GM12874 (cell line): ENCODE data around the gene RANBP1.

Experiments used
- CTCF ChIP-seq: IDR thresholded peaks from 2 replicates; pipeline ENCODE4 v1.5.1; 2011; ENCODE audit warnings: low read depth, mild to moderate bottlenecking, control low read depth, low read length, moderate library complexity; ENCODE audit not compliant: insufficient read depth

Gene RANBP1

GRCh38 chr22:20131597-20131858 is 15.6 kb downstream of the RANBP1 start, which contains the start of gene ZDHHC8:
Gene ZDHHC8 (plus strand): TSS chr22:20131804. CDS start chr22:20131948, 144 bp downstream.
- no peak for TF ChIP-seq CTCF

GRCh38 chr22:20131859-20132685 is 16.2 kb downstream of the RANBP1 start:
- no peak for TF ChIP-seq CTCF

GRCh38 chr22:20132686-20133246 is 16.9 kb downstream of the RANBP1 start:
- no peak for TF ChIP-seq CTCF

GRCh38 chr22:20133930-20134549 is 18.1 kb downstream of the RANBP1 start:
- TF ChIP-seq CTCF = no peak

GRCh38 chr22:20135265-20135664 is 19.4 kb downstream of the RANBP1 start:
- TF ChIP-seq CTCF = no peak

GRCh38 chr22:20135806-20136602 is 20.1 kb downstream of the RANBP1 start:
- TF ChIP-seq CTCF = no peak

- no peak for TF ChIP-seq CTCF
Observed at GRCh38 chr22:20136603-20136873, 20.6 kb downstream of the RANBP1 start.
